ENCODE data around the gene GSTM4. TPM values are rescaled to one million over a fixed set of nuclear protein-coding genes. Genes with fewer than 3 reads are reported as not detected.
A peak's percentile ranks its signal among the peaks of the same experiment; 100 is the strongest.

The GSTM4 gene
- total RNA-seq, 1 donor from 2014 or later, result 4.6 TPM

DNA sequence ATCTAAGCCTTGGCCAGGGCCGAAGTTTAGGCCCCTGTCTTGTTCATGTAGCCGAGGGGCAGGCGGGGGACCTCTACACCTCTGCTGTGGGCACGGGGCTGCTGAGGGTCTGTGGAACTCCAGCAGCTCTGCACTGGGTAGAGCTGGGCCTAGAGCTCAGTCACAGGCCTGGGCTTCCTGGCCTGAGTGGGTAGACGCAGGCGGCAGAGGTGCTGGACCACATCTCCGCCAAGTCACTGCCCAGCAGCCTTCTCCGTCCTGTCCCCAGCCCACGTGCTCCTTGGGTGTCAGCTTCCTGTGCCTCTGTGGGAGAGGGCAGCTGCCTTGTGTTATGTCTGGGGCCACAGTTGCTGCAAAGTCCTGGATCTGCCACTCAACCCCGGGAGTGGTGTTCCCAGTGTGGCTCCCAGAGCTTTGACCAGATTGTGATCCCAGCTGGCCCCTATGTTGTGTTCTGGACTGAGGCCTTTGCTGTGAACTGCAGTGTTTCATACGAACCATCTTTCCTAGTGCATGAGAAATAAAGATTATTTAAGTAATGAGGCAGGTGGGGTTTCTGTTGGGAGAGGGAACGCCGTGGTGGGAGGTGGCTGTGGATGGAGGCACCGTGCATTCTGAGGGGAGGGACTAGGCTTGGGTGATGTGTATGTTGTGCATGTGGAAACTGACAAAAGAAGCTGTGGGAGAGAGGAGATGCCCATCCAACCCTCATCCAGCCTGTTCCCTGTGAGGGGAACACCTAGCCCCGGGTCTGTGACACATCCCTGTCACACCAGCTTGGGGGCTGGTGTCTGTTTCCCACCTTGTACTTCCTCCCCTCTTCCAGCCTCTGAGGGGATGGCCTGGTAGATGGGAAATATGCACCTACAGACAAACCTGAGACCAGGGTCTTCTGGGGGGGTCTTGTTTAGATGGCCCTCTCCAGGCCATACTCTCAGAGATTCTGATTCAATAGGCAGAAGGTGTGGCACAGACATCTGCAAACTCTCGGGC, 24.1 kb upstream of the GSTM4 start:
- H3K27ac Mint-ChIP-seq (ENCODE audit: unreplicated experiment), result no peak overlapping the region
- DNase-seq (ENCODE audit: low read depth) (no peak), FAIRE-seq (no peak)
- H3K4me2 ChIP-seq (ENCODE audit: low read length), result no peak overlapping the region
- peaks cover 15% of the 10 kb centered on the region for H3K4me1 ChIP-seq (ENCODE audit: insufficient read depth, low read length)
- no peak overlapping the region for H3K27ac ChIP-seq (ENCODE audit: low read depth, low read length)
- H4K20me1 ChIP-seq (ENCODE audit: insufficient read depth, low read length), result peaks cover 50% of the 10 kb centered on the region
- H3K4me3 Mint-ChIP-seq (ENCODE audit: unreplicated experiment), result peak overlapping the region; percentile 62
- peaks cover 24% of the 10 kb centered on the region for H3K36me3 ChIP-seq (ENCODE audit: insufficient read depth, low read length)
- H3K9me3 Mint-ChIP-seq (ENCODE audit: unreplicated experiment), result peaks cover 2% of the 10 kb centered on the region
- H3K9ac ChIP-seq (ENCODE audit: low read length), result no peak overlapping the region
- H3K4me1 Mint-ChIP-seq (ENCODE audit: low read depth, unreplicated experiment), result peaks cover 20% of the 10 kb centered on the region
- H3K36me3 Mint-ChIP-seq (ENCODE audit: low read depth, unreplicated experiment), result peaks cover 20% of the 10 kb centered on the region
- no peak overlapping the region for H2AFZ ChIP-seq (ENCODE audit: low read depth, low read length)
- no peaks in the 10 kb centered on the region for H3K27me3 Mint-ChIP-seq (ENCODE audit: low read depth, unreplicated experiment)
- no peak overlapping the region for H3K4me3 ChIP-seq (ENCODE audit: insufficient read depth, low read depth, low read length)
- H3K27me3 ChIP-seq (ENCODE audit: insufficient read depth, low read length), result no peaks in the 10 kb centered on the region
- TF ChIP-seq EZH2 (IDR thresholded peaks at IDR 0.05; ENCODE audit: insufficient read depth, low read length), result no peak
- TF ChIP-seq, protein P1, sequence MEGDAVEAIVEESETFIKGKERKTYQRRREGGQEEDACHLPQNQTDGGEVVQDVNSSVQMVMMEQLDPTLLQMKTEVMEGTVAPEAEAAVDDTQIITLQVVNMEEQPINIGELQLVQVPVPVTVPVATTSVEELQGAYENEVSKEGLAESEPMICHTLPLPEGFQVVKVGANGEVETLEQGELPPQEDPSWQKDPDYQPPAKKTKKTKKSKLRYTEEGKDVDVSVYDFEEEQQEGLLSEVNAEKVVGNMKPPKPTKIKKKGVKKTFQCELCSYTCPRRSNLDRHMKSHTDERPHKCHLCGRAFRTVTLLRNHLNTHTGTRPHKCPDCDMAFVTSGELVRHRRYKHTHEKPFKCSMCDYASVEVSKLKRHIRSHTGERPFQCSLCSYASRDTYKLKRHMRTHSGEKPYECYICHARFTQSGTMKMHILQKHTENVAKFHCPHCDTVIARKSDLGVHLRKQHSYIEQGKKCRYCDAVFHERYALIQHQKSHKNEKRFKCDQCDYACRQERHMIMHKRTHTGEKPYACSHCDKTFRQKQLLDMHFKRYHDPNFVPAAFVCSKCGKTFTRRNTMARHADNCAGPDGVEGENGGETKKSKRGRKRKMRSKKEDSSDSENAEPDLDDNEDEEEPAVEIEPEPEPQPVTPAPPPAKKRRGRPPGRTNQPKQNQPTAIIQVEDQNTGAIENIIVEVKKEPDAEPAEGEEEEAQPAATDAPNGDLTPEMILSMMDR (IDR thresholded peaks at IDR 0.05; ENCODE audit: insufficient read depth, low read depth, low read length), result no peak
- H3K79me2 ChIP-seq (ENCODE audit: insufficient read depth, low read length), result peaks cover 1% of the 10 kb centered on the region
- H3K9me3 ChIP-seq (ENCODE audit: insufficient read depth, low read depth, low read length), result no peaks in the 10 kb centered on the region

DNA sequence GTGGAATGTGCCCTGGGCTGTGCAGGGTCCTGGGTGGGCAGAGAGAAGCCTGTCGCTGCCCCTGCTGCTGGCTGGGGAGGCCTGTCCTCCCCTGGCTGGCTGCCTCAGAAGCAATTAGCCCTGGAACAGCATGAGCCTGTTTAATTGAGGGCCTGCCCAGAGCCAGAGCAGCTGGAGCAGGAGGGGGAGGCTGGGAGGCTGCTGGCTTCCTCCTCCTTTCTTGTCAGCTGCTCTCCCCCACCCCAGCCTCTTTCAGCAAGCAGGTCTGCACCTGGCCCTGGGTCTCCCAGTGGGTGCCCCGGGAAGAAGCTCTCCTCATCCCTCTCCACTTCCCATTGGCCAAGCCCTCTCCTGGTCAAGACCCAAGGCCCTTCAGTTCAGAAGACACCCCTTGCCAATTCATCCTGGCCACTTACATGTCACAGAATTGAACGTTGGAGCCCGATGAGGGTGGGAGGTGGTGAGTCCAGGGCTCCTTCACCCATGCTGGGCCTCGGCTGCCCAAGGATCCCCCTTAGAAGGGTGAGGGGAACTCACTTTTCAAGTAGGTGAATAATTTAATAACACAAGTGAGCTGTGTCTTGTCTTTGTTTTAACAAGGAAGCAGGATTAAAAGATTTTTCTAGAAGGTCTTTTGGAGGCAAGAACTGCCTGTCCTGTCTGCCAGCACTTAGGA, 23.1 kb upstream of the GSTM4 start:
- H3K79me2 ChIP-seq (ENCODE audit: insufficient read depth, low read length), result no peaks in the 10 kb centered on the region

More for the DNA sequence above, 23.1 kb upstream of the GSTM4 start:
- Histone ChIP-seq H3K4me2 (ENCODE audit: low read length) (no peak overlapping the region), H3K9ac (ENCODE audit: low read length) (no peak overlapping the region), H3K4me3 (ENCODE audit: insufficient read depth, low read depth, low read length) (no peak overlapping the region), H2AFZ (ENCODE audit: low read depth, low read length) (no peak overlapping the region), H4K20me1 (ENCODE audit: insufficient read depth, low read length) (peaks cover 45% of the 10 kb centered on the region), H3K27ac (ENCODE audit: low read depth, low read length) (no peak overlapping the region), H3K4me1 (ENCODE audit: insufficient read depth, low read length) (peaks cover 15% of the 10 kb centered on the region), H3K36me3 (ENCODE audit: insufficient read depth, low read length) (peaks cover 20% of the 10 kb centered on the region), H3K27me3 (ENCODE audit: insufficient read depth, low read length) (no peaks in the 10 kb centered on the region), H3K9me3 (ENCODE audit: insufficient read depth, low read depth, low read length) (no peaks in the 10 kb centered on the region)
- no peak for FAIRE-seq
- Mint-ChIP-seq H3K27me3 (ENCODE audit: low read depth, unreplicated experiment) (no peaks in the 10 kb centered on the region), H3K27ac (ENCODE audit: unreplicated experiment) (no peak overlapping the region), H3K4me1 (ENCODE audit: low read depth, unreplicated experiment) (peaks cover 20% of the 10 kb centered on the region), H3K9me3 (ENCODE audit: unreplicated experiment) (peaks cover 2% of the 10 kb centered on the region), H3K36me3 (ENCODE audit: low read depth, unreplicated experiment) (peaks cover 17% of the 10 kb centered on the region), H3K4me3 (ENCODE audit: unreplicated experiment) (no peak overlapping the region)
- DNase-seq (ENCODE audit: low read depth), result no peak
- TF ChIP-seq, protein P1 (IDR thresholded peaks at IDR 0.05; ENCODE audit: insufficient read depth, low read depth, low read length), result no peak
- no peak for TF ChIP-seq EZH2 (IDR thresholded peaks at IDR 0.05; ENCODE audit: insufficient read depth, low read length)

Measured in astrocyte (in vitro differentiated cells and primary cell).